Measurements from ENCODE around the gene AXL. TPM values are rescaled to one million over a fixed set of nuclear protein-coding genes. Genes with fewer than 3 reads are reported as not detected.

The AXL gene
- total and polyA plus RNA-seq, 2 donors (not counting 3 experiments of a cell fraction or from before 2014, with no cell fraction given): 86.9 to 172 TPM

DNA sequence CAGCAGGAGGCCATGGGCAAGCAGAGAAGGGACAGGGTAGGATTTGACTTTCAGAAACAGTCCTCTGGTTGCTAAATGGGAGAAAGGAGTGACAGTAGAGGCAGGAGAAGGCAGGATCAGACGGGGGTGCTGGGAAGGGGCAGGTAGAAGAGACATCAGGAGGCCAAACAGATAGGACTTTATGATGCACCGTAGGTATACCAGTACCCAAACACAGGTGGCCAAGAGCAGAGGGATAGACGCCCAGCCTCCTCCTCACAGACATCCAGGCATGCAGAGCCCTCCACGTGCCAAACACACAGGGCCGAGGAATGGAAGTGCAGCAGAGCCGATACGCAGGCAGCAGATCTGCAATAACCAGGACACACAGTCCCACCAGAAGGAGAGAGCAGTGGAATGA is 1.3 kb upstream of the AXL start:
- Histone ChIP-seq H3K27me3 (ENCODE audit: control insufficient read depth in 2 of 2, insufficient read depth in 2 of 2, low read length in 2 of 2) (no peaks in the 10 kb centered on the region), H3K36me3 (ENCODE audit: control insufficient read depth in 2 of 2, extremely low read depth in 1 of 2, insufficient read depth in 2 of 2, low read length in 2 of 2) (peaks cover 2 to 6% of the 10 kb centered on the region in 2 experiments), H3K79me2 (ENCODE audit: control insufficient read depth, insufficient read depth, low read length) (peaks cover 36% of the 10 kb centered on the region), H2AFZ (ENCODE audit: low read depth, low read length) (no peak overlapping the region), H3K4me1 (ENCODE audit: control insufficient read depth, extremely low read depth, insufficient read depth, low read length) (peaks cover 25% of the 10 kb centered on the region), H3K4me3 (replicated peaks in 1 of 3; ENCODE audit: insufficient read depth in 1 of 3, low read depth in 1 of 3, low read length in 3 of 3) (no peak overlapping the region), H3K9ac (replicated peaks; ENCODE audit: extremely low read depth, insufficient read depth, low read length) (no peak overlapping the region), H3K9me1 (replicated peaks; ENCODE audit: control insufficient read depth, extremely low read depth, insufficient read depth, low read length) (no peaks in the 10 kb centered on the region), H4K20me1 (replicated peaks; ENCODE audit: control insufficient read depth, extremely low read depth, insufficient read depth, low read length) (no peaks in the 10 kb centered on the region), H3K9me3 (replicated peaks; ENCODE audit: control insufficient read depth, insufficient read depth, low read length) (no peaks in the 10 kb centered on the region), H3K4me2 (ENCODE audit: insufficient read depth, low read length) (no peak overlapping the region), H3K27ac (ENCODE audit: insufficient read depth, low read depth, low read length) (no peak overlapping the region)
- DNase-seq (ENCODE audit: low read depth, low spot score) (no peak), FAIRE-seq (no peak)
- CTCF ChIA-PET: interaction anchor here (5.4 kb wide), 1 partner anchor 13 kb away, joined by 50 read pairs; no protein-coding TSS in a partner anchor
- dilution Hi-C loops (cut with MboI; ENCODE audit: extremely low pct_ligation_motif_present, low sequenced_read_pairs) (no loop called here), intact Hi-C loops (cut with micrococcal nuclease) (no loop called here)
- TF ChIP-seq GATA2 (IDR thresholded peaks at IDR 0.05; ENCODE audit: insufficient read depth, insufficient read length, low read depth, low read length) (no peak), EZH2 (IDR thresholded peaks at IDR 0.05; ENCODE audit: borderline replicate concordance, low read depth, low read length, severe bottlenecking) (no peak), FOS (IDR thresholded peaks at IDR 0.05; ENCODE audit: borderline replicate concordance, insufficient read depth, low read length) (no peak), POLR2AphosphoS5 (IDR thresholded peaks at IDR 0.05; ENCODE audit: insufficient read depth, low read depth, low read length) (no peak), POLR2A (IDR thresholded peaks at IDR 0.05; ENCODE audit: low read depth, low read length) (no peak), MYC (IDR thresholded peaks at IDR 0.05; ENCODE audit: low read depth, low read length) (no peak), JUN (IDR thresholded peaks at IDR 0.05; ENCODE audit: borderline replicate concordance, insufficient read depth, insufficient read length, low read depth) (no peak)
- TF ChIP-seq, protein P1, sequence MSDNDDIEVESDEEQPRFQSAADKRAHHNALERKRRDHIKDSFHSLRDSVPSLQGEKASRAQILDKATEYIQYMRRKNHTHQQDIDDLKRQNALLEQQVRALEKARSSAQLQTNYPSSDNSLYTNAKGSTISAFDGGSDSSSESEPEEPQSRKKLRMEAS (IDR thresholded peaks at IDR 0.05; ENCODE audit: insufficient read depth, insufficient read length): no peak
- TF ChIP-seq, protein P2, sequence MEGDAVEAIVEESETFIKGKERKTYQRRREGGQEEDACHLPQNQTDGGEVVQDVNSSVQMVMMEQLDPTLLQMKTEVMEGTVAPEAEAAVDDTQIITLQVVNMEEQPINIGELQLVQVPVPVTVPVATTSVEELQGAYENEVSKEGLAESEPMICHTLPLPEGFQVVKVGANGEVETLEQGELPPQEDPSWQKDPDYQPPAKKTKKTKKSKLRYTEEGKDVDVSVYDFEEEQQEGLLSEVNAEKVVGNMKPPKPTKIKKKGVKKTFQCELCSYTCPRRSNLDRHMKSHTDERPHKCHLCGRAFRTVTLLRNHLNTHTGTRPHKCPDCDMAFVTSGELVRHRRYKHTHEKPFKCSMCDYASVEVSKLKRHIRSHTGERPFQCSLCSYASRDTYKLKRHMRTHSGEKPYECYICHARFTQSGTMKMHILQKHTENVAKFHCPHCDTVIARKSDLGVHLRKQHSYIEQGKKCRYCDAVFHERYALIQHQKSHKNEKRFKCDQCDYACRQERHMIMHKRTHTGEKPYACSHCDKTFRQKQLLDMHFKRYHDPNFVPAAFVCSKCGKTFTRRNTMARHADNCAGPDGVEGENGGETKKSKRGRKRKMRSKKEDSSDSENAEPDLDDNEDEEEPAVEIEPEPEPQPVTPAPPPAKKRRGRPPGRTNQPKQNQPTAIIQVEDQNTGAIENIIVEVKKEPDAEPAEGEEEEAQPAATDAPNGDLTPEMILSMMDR (IDR thresholded peaks at IDR 0.05; ENCODE audit: extremely low read depth in 1 of 2, insufficient read depth in 1 of 2, low read depth in 1 of 2, low read length in 2 of 2): no peak
- POLR2A ChIA-PET: interaction anchor here (0.6 kb wide), 1 partner anchor 46 kb away, joined by 3 read pairs; the partner anchor contains the start of gene HNRNPUL1
- no TSS peak for BruUV-seq (replicated peaks)

All from endothelial cell of umbilical vein (primary cell).